Measurements from ENCODE around the gene DYNLT4. TPM values are rescaled to one million over a fixed set of nuclear protein-coding genes. Genes with fewer than 3 reads are reported as not detected.

The DYNLT4 gene
- total and polyA plus RNA-seq, 2 donors (not counting 3 experiments of a cell fraction or from before 2014, with no cell fraction given) = 0.46 to 0.62 TPM

- Histone ChIP-seq H3K4me3 (replicated peaks in 1 of 3; ENCODE audit: insufficient read depth in 1 of 3, low read depth in 1 of 3, low read length in 3 of 3) (no peak overlapping the region), H3K27me3 (ENCODE audit: control insufficient read depth in 2 of 2, insufficient read depth in 2 of 2, low read length in 2 of 2) (no peaks in the 10 kb centered on the region), H3K79me2 (ENCODE audit: control insufficient read depth, insufficient read depth, low read length) (peaks cover 28% of the 10 kb centered on the region), H3K36me3 (ENCODE audit: control insufficient read depth in 2 of 2, extremely low read depth in 1 of 2, insufficient read depth in 2 of 2, low read length in 2 of 2) (peaks cover 7 to 12% of the 10 kb centered on the region in 2 experiments), H3K4me1 (ENCODE audit: control insufficient read depth, extremely low read depth, insufficient read depth, low read length) (peaks cover 50% of the 10 kb centered on the region), H3K9me3 (replicated peaks; ENCODE audit: control insufficient read depth, insufficient read depth, low read length) (no peaks in the 10 kb centered on the region), H3K4me2 (ENCODE audit: insufficient read depth, low read length) (no peak overlapping the region), H3K9ac (replicated peaks; ENCODE audit: extremely low read depth, insufficient read depth, low read length) (no peak overlapping the region), H3K9me1 (replicated peaks; ENCODE audit: control insufficient read depth, extremely low read depth, insufficient read depth, low read length) (no peaks in the 10 kb centered on the region), H4K20me1 (replicated peaks; ENCODE audit: control insufficient read depth, extremely low read depth, insufficient read depth, low read length) (no peaks in the 10 kb centered on the region), H2AFZ (ENCODE audit: low read depth, low read length) (no peak overlapping the region), H3K27ac (ENCODE audit: insufficient read depth, low read depth, low read length) (no peak overlapping the region)
- no TSS peak for BruUV-seq (replicated peaks)
- no peak for FAIRE-seq
- no peak for DNase-seq (ENCODE audit: low read depth, low spot score)
- no peak for TF ChIP-seq MAX (IDR thresholded peaks at IDR 0.05; ENCODE audit: insufficient read depth, insufficient read length)
- TF ChIP-seq EZH2 (IDR thresholded peaks at IDR 0.05; ENCODE audit: borderline replicate concordance, low read depth, low read length, severe bottlenecking) = no peak
- TF ChIP-seq MYC (IDR thresholded peaks at IDR 0.05; ENCODE audit: low read depth, low read length) = no peak
- no peak for TF ChIP-seq FOS (IDR thresholded peaks at IDR 0.05; ENCODE audit: borderline replicate concordance, insufficient read depth, low read length)
- TF ChIP-seq POLR2AphosphoS5 (IDR thresholded peaks at IDR 0.05; ENCODE audit: insufficient read depth, low read depth, low read length) = no peak
- no peak for TF ChIP-seq POLR2A (IDR thresholded peaks at IDR 0.05; ENCODE audit: low read depth, low read length)
- no peak for TF ChIP-seq CTCF (IDR thresholded peaks at IDR 0.05; ENCODE audit: extremely low read depth in 1 of 2, insufficient read depth in 1 of 2, low read depth in 1 of 2, low read length in 2 of 2)
- no peak for TF ChIP-seq JUN (IDR thresholded peaks at IDR 0.05; ENCODE audit: borderline replicate concordance, insufficient read depth, insufficient read length, low read depth)
- no peak for TF ChIP-seq GATA2 (IDR thresholded peaks at IDR 0.05; ENCODE audit: insufficient read depth, insufficient read length, low read depth, low read length)
- intact Hi-C loops (cut with micrococcal nuclease) = no loop called here
- dilution Hi-C loops (cut with MboI; ENCODE audit: extremely low pct_ligation_motif_present, low sequenced_read_pairs) = no loop called here
- ChIA-PET CTCF (interaction anchor here (1.0 to 1.4 kb wide), 3 partner anchors 13 to 23 kb away, joined by 3 to 8 read pairs (median 4); partner anchors contain the start of gene PLK3), POLR2A (interaction anchor here (0.6 to 3.0 kb wide), 2 partner anchors 12 to 732 kb away, joined by 4 to 18 read pairs; partner anchors contain the start of gene PLK3)
Measured at GRCh38 chr1:44812822-44813543, 5.8 kb upstream of the DYNLT4 start.
